ENCODE data around the gene HEXD. TPM values are rescaled to one million over a fixed set of nuclear protein-coding genes. Genes with fewer than 3 reads are reported as not detected.
"Not testable (repeated sequence)": the region's sequence is repeated elsewhere in the genome, so short reads cannot be mapped to it uniquely, and the experiment has no call there.

HEXD gene
- polyA plus RNA-seq, 3 donors from 2014 or later = 12.7 to 18.8 (median 15.2) TPM

GRCh38 chr17:82377294-82377693 lies 40.9 kb upstream of the HEXD start:
- H3K27me3 Mint-ChIP-seq (ENCODE audit: low read depth in 3 of 3) = peaks cover 12 to 18% (median 17%) of the 10 kb centered on the region in 3 donors

GRCh38 chr17:82377924-82378740 lies 40.0 kb upstream of the HEXD start:
- Mint-ChIP-seq H3K4me1 (peaks cover 0 to 3% of the 10 kb centered on the region in 2 donors), H3K9me3 (no peaks in the 10 kb centered on the region), H3K27ac (no peak overlapping the region), H3K27me3 (ENCODE audit: low read depth in 3 of 3) (peaks cover 9 to 15% (median 15%) of the 10 kb centered on the region in 3 donors), H3K36me3 (no peaks in the 10 kb centered on the region), H3K4me3 (no peak overlapping the region)
- no peak for DNase-seq

More at GRCh38 chr17:82377294-82377693, 40.9 kb upstream of the HEXD start:
- not testable (repeated sequence) for H3K27ac Mint-ChIP-seq, H3K36me3 Mint-ChIP-seq, H3K4me3 Mint-ChIP-seq, H3K9me3 Mint-ChIP-seq, DNase-seq, H3K4me1 Mint-ChIP-seq

- Mint-ChIP-seq H3K27me3 (ENCODE audit: low read depth in 3 of 3) (peaks cover 9 to 10% (median 9%) of the 10 kb centered on the region in 3 donors), H3K27ac (no peak overlapping the region), H3K36me3 (no peaks in the 10 kb centered on the region), H3K9me3 (no peaks in the 10 kb centered on the region), H3K4me1 (peaks cover 0 to 3% of the 10 kb centered on the region in 2 donors), H3K4me3 (no peak overlapping the region)
- DNase-seq = no peak
Observed at GRCh38 chr17:82378741-82379021, 39.5 kb upstream of the HEXD start.

- Mint-ChIP-seq H3K27ac (no peak overlapping the region), H3K4me3 (no peak overlapping the region), H3K36me3 (no peaks in the 10 kb centered on the region), H3K4me1 (peaks cover 0 to 3% of the 10 kb centered on the region in 2 donors), H3K9me3 (no peaks in the 10 kb centered on the region), H3K27me3 (ENCODE audit: low read depth in 3 of 3) (peaks cover 7 to 10% (median 10%) of the 10 kb centered on the region in 3 donors)
- DNase-seq = no peak
Observed at GRCh38 chr17:82380860-82381702, 37.1 kb upstream of the HEXD start.

GRCh38 chr17:82381703-82382009 lies 36.5 kb upstream of the HEXD start:
- H3K9me3 Mint-ChIP-seq, H3K4me1 Mint-ChIP-seq, H3K4me3 Mint-ChIP-seq, DNase-seq, H3K27ac Mint-ChIP-seq, H3K36me3 Mint-ChIP-seq: not testable (repeated sequence)
- peaks cover 4 to 10% (median 10%) of the 10 kb centered on the region in 3 donors for H3K27me3 Mint-ChIP-seq (ENCODE audit: low read depth in 3 of 3)

GRCh38 chr17:82382220-82382932 lies 35.8 kb upstream of the HEXD start:
- H3K4me3 Mint-ChIP-seq, DNase-seq, H3K4me1 Mint-ChIP-seq, H3K9me3 Mint-ChIP-seq, H3K36me3 Mint-ChIP-seq, H3K27ac Mint-ChIP-seq: not testable (repeated sequence)
- H3K27me3 Mint-ChIP-seq (ENCODE audit: low read depth in 3 of 3) = peaks cover 4 to 10% (median 9%) of the 10 kb centered on the region in 3 donors

- H3K36me3 Mint-ChIP-seq = no peaks in the 10 kb centered on the region
- no peak overlapping the region for H3K4me3 Mint-ChIP-seq
- no peak for DNase-seq
- no peaks in the 10 kb centered on the region for H3K9me3 Mint-ChIP-seq
- peaks cover 7 to 12% (median 8%) of the 10 kb centered on the region in 3 donors for H3K27me3 Mint-ChIP-seq (ENCODE audit: low read depth in 3 of 3)
- peaks cover 0 to 3% of the 10 kb centered on the region in 2 donors for H3K4me1 Mint-ChIP-seq
- H3K27ac Mint-ChIP-seq = no peak overlapping the region
Observed at GRCh38 chr17:82382933-82383255, 35.3 kb upstream of the HEXD start.

- Mint-ChIP-seq H3K9me3 (no peaks in the 10 kb centered on the region), H3K36me3 (no peaks in the 10 kb centered on the region), H3K27me3 (ENCODE audit: low read depth in 3 of 3) (peaks cover 8 to 12% (median 8%) of the 10 kb centered on the region in 3 donors), H3K4me1 (peaks cover 0 to 3% of the 10 kb centered on the region in 2 donors), H3K4me3 (no peak overlapping the region), H3K27ac (no peak overlapping the region)
- no peak for DNase-seq
Observed at GRCh38 chr17:82383411-82383810, 34.7 kb upstream of the HEXD start.

- peaks cover 5 to 12% (median 9%) of the 10 kb centered on the region in 3 donors for H3K27me3 Mint-ChIP-seq (ENCODE audit: low read depth in 3 of 3)
- H3K9me3 Mint-ChIP-seq = no peaks in the 10 kb centered on the region
- H3K4me1 Mint-ChIP-seq = peaks cover 0 to 3% of the 10 kb centered on the region in 2 donors
- H3K27ac Mint-ChIP-seq = no peak overlapping the region
- no peaks in the 10 kb centered on the region for H3K36me3 Mint-ChIP-seq
- DNase-seq = no peak
- H3K4me3 Mint-ChIP-seq = no peak overlapping the region
Observed at GRCh38 chr17:82384051-82384729, 34.0 kb upstream of the HEXD start.

GRCh38 chr17:82384730-82385481 lies 33.2 kb upstream of the HEXD start:
- Mint-ChIP-seq H3K9me3 (no peaks in the 10 kb centered on the region), H3K27ac (no peak overlapping the region), H3K4me1 (peaks cover 0 to 2% of the 10 kb centered on the region in 2 donors), H3K4me3 (no peak overlapping the region), H3K36me3 (no peaks in the 10 kb centered on the region), H3K27me3 (ENCODE audit: low read depth in 3 of 3) (peaks cover 5 to 12% (median 8%) of the 10 kb centered on the region in 3 donors)
- DNase-seq = no peak

GRCh38 chr17:82385559-82386254 lies 32.4 kb upstream of the HEXD start:
- Mint-ChIP-seq H3K27me3 (ENCODE audit: low read depth in 3 of 3) (peaks cover 4 to 8% (median 7%) of the 10 kb centered on the region in 3 donors), H3K27ac (no peak overlapping the region), H3K4me3 (no peak overlapping the region), H3K9me3 (no peaks in the 10 kb centered on the region), H3K4me1 (no peaks in the 10 kb centered on the region), H3K36me3 (no peaks in the 10 kb centered on the region)
- no peak for DNase-seq

GRCh38 chr17:82386255-82386831 lies 31.8 kb upstream of the HEXD start:
- H3K27me3 Mint-ChIP-seq (ENCODE audit: low read depth in 3 of 3) = peaks cover 1 to 8% (median 2%) of the 10 kb centered on the region in 3 donors
- H3K4me1 Mint-ChIP-seq = no peaks in the 10 kb centered on the region
- no peaks in the 10 kb centered on the region for H3K36me3 Mint-ChIP-seq
- DNase-seq = no peak
- H3K4me3 Mint-ChIP-seq = no peak overlapping the region
- no peak overlapping the region for H3K27ac Mint-ChIP-seq
- H3K9me3 Mint-ChIP-seq = no peaks in the 10 kb centered on the region
